KMS-11 (cell line): Measurements from ENCODE around the gene OGT.

Experiments
- H2AFZ ChIP-seq: fragments of 200-600 bp; sonication (generic); 2 replicates; pipeline ENCODE4 v1.6.1; 2016; ENCODE audit warnings: antibody characterized with exemption, mixed run types, low read depth
- H3K27ac ChIP-seq: fragments of 200-600 bp; sonication (generic); 2 replicates; pipeline ENCODE4 v1.6.1; 2016; ENCODE audit warnings: mild to moderate bottlenecking, mixed run types
- H3K27me3 ChIP-seq: fragments of 200-600 bp; sonication (generic); 2 replicates; pipeline ENCODE4 v1.6.1; 2017; ENCODE audit warnings: mild to moderate bottlenecking, low read depth, mixed run types, moderate library complexity; ENCODE audit not compliant: insufficient read depth
- H3K36me3 ChIP-seq: fragments of 200-600 bp; sonication (generic); 2 replicates; pipeline ENCODE4 v1.6.1; 2017; ENCODE audit warnings: mild to moderate bottlenecking, mixed run types; ENCODE audit not compliant: insufficient read depth
- H3K4me1 ChIP-seq: fragments of 200-600 bp; sonication (generic); 2 replicates; pipeline ENCODE4 v1.6.1; 2016; ENCODE audit warnings: mild to moderate bottlenecking, low read depth, mixed run types; ENCODE audit not compliant: poor library complexity, severe bottlenecking
- H3K4me2 ChIP-seq: fragments of 200-600 bp; sonication (generic); 2 replicates; pipeline ENCODE4 v1.7.0; 2016; ENCODE audit warnings: mild to moderate bottlenecking, mixed run types
- H3K4me3 ChIP-seq: fragments of 200-600 bp; sonication (generic); IDR thresholded peaks from 2 replicates; pipeline ENCODE4 v1.6.1; 2017; ENCODE audit warnings: low read depth, low read length, mixed read lengths; ENCODE audit not compliant: insufficient read depth
- H3K79me2 ChIP-seq: fragments of 200-600 bp; sonication (generic); 2 replicates; pipeline ENCODE4 v1.6.1; 2016; ENCODE audit warnings: low read depth, mixed run types; ENCODE audit not compliant: insufficient read depth
- H3K9ac ChIP-seq: fragments of 200-600 bp; sonication (generic); 2 replicates; pipeline ENCODE4 v1.6.1; 2016; ENCODE audit warnings: mild to moderate bottlenecking, mixed run types
- H4K20me1 ChIP-seq: fragments of 200-600 bp; sonication (generic); 2 replicates; pipeline ENCODE4 v1.6.1; 2016; ENCODE audit warnings: mild to moderate bottlenecking, mixed run types; ENCODE audit not compliant: insufficient read depth
- CTCF ChIP-seq: fragments of 200-600 bp; sonication (generic); conservative IDR thresholded peaks from 2 replicates; pipeline ENCODE4 v1.6.1; 2017; ENCODE audit warnings: low read depth, mild to moderate bottlenecking, antibody characterized with exemption, low read length, moderate library complexity, mixed read lengths

Gene OGT

GRCh38 chrX:71621603-71622002, 88.7 kb downstream of the OGT start:
- Histone ChIP-seq H3K27ac (no peak overlapping the region), H2AFZ (no peak overlapping the region), H3K4me2 (no peak overlapping the region), H4K20me1 (no peaks in the 10 kb centered on the region), H3K4me1 (peaks cover 68% of the 10 kb centered on the region), H3K36me3 (no peaks in the 10 kb centered on the region), H3K27me3 (no peaks in the 10 kb centered on the region), H3K9ac (no peak overlapping the region), H3K4me3 (no peak overlapping the region), H3K79me2 (no peaks in the 10 kb centered on the region)
- TF ChIP-seq CTCF, result no peak

- Histone ChIP-seq H4K20me1 (no peaks in the 10 kb centered on the region), H3K4me3 (no peak overlapping the region), H3K27me3 (no peaks in the 10 kb centered on the region), H2AFZ (no peak overlapping the region), H3K4me2 (peak overlapping the region; percentile 62; the same call in 1 of the 2 replicates), H3K9ac (no peak overlapping the region), H3K4me1 (peaks cover 66% of the 10 kb centered on the region), H3K79me2 (no peaks in the 10 kb centered on the region), H3K36me3 (no peaks in the 10 kb centered on the region), H3K27ac (peak overlapping the region; percentile 18; the same call in 1 of the 2 replicates)
- TF ChIP-seq CTCF, result no peak
These were observed 89.2 kb downstream of the OGT start for GRCh38 chrX:71622032-71622575.

- Histone ChIP-seq H3K4me2 (peak overlapping the region; percentile 62), H3K4me3 (no peak overlapping the region), H3K36me3 (no peaks in the 10 kb centered on the region), H3K27me3 (no peaks in the 10 kb centered on the region), H2AFZ (0 out of 2 replicates have a peak overlapping the region, but pooled peaks have one; percentile 34), H3K4me1 (peaks cover 59% of the 10 kb centered on the region), H3K79me2 (no peaks in the 10 kb centered on the region), H4K20me1 (no peaks in the 10 kb centered on the region), H3K9ac (peak overlapping the region; percentile 39; the same call in 1 of the 2 replicates), H3K27ac (peak overlapping the region; percentile 18; the same call in 1 of the 2 replicates)
- TF ChIP-seq CTCF, result 0 out of 2 replicates have a peak, but pooled peaks have one; percentile 31
These were observed 89.9 kb downstream of the OGT start for GRCh38 chrX:71622576-71623450.

GRCh38 chrX:71623714-71624113, 90.8 kb downstream of the OGT start:
- Histone ChIP-seq H3K4me1 (peaks cover 50% of the 10 kb centered on the region), H3K79me2 (no peaks in the 10 kb centered on the region), H2AFZ (no peak overlapping the region), H3K27me3 (no peaks in the 10 kb centered on the region), H3K36me3 (no peaks in the 10 kb centered on the region), H4K20me1 (no peaks in the 10 kb centered on the region), H3K9ac (no peak overlapping the region), H3K4me3 (no peak overlapping the region), H3K4me2 (peak overlapping the region; percentile 62; the same call in 1 of the 2 replicates), H3K27ac (no peak overlapping the region)
- TF ChIP-seq CTCF, result no peak
